ENCODE results near the gene ANKS6.
"Not testable (repeated sequence)": the region's sequence is repeated elsewhere in the genome, so short reads cannot be mapped to it uniquely, and the experiment has no call there.

Gene ANKS6

DNA sequence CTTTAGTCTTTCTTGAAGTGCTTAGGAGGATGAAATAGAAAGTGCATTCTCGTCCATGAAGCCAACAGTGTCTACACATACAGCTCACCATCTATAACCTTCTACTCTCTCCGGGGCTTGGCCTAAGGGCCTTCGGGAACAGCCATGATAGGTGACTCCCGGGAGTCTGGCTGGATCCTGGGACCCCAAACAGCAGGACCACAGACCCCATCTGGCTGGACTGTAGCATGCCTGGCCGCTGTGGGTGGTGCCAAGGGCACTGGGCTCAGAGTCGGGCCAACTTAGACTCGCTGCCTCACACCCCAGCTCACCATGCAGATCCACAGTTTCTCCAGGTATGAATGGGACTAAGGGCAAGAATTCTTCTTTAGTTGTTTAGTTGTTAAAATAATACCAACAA, 104.0 kb downstream of the ANKS6 start:
- no peak for DNase-seq

DNA sequence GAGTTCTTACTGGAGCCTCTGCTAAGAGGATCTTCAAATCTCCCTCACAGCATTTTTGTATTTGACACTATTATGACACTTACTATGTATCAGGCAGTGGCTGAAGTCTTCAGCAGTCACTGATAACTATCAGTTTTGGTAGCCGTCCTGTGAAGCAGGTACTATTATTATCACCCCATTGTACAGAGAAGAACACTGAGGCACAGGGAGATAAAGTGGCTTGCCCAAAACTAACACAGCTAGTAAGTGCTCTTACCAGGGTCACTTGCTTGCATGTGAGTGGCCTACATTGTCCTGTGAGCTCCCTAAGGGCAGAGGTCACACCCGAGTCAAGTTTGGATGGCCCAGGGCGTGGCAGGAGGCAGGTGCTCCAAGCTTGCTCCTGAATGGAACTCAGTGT, 104.5 kb downstream of the ANKS6 start:
- DNase-seq: no peak

DNA sequence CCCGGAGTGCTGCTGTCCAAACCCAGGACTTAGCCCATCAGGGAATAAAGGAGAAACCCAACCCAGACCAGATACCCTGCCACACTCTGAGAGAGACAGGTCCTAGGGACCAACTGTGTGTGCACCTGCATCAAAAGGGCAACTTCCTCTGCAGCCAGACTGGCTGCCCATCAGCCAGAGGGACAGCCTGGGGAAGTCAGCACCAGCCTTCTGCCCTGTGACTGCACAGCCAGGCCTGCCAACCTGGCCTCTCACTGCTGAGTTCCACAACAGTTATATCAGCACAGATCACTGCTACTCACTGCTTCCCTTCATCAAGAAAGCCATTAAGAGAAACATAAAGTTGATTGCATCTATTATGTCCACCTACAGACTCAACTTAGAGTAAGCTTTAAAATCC, 105.7 kb downstream of the ANKS6 start:
- no peak for DNase-seq

DNA sequence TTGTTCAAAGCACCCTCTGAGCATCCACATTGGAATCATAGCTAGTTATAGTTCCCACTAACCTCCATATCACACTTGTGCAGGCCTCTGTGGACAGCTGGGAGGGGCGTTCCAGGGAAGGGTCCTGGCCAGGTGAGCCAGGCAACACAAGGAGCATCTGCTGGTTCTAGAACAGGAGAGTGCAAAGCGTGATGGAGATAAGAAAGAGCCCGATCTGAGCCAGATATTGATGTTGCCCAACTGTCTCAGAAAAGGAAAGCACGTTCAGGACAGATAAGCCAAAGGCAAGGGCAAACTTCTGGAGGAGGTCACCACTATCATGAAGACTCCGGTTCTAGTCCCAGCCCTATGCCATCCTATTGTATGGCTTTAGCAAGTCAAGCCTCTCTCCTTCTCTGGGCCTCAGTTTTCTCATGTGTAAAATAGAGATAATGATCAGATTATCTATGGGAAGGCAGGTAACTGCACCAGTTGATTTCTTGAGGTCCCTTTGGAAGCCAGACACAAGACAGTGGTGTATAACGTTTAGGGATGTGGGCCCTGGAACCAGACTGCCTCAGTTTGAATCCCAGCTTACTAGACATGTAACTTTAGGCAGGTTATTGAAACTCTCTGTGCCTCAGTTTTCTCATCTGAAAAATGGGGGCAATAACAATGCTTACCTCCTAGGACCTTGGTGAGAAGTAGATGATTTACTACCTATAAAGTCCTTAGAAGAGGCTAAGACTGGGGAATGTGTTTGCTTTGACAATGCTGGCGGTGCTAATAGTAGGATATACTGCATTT, 107.5 kb downstream of the ANKS6 start:
- no peak for DNase-seq

DNA sequence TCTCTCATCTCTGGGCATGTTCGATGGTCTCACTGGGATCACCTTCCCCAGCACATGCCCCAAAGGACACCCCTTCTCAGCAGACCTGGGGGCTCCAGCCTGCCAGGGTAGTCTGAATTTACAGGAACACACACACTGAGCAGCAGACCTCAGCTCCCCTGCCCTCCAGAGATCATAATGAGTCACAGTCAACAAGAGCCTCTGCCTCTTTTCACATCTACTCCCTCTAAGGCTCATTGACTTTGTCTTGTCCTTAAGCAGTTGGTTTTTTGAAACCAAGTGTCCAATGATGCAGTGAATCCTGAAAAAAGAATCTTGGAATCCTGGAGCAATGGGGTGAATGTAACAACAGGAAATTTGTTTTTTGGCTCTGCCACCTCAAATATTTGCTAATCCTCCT, 108.4 kb downstream of the ANKS6 start:
- no peak for DNase-seq

DNA sequence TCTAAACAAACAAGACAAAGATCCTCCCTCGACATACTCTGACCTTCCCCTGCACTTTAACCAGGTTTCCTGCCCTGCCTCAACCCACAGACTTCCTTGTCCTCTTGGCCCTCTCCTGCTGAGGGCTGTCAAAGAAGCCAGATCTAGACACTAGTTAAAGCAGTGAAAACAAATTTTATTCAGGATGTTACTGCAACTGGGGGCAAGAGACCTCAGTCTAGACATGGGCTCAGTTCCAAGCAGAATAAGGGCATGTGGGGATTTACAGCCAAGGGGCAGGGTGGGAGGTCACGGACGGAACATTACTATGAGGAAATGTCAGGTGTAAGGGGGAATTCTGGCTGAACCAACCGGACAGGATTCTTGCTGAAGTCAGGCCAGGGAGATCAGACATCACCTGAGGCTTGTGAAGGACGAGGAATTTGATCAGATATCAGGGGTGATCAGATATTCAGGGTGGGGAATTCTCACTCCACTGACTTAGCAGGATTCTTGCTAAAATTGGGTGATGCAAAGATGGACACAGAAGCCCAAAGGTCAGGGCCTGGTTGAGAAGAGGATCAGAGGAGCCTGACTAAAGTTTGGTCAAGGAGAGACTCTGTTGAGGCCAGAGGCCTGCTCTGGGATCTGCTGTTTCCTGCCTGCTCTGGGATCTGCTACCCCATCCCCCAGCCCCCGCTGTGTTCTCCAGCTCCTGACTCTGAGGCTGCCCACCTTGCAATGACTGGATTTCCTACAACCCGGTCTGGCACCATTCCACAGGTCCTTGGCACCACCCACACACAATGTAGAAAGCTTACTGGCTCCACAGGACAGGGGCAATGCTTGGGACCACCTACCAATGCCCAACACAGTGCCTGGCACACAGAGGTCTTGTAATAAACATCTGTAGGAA, 109.1 kb downstream of the ANKS6 start:
- no peak for DNase-seq

DNA sequence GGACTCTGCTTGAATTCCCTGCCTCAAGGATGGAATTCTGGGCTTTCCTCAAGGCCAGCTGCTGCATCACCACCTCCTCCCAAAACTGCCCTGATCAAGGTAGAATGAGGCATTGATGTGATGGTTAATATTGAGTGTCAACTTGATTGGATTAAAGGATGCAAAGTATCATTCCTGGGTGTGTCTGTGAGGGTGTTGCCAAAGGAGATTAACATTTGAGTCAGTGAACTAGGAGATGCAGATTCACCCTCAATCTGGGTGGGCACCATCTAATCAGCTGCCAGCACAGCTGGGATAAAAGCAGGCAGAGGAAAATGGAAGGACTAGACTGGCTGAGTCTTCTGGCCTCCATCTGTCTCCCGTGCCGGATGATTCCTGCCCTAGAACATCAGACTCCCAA, 111.5 kb downstream of the ANKS6 start:
- not testable (repeated sequence) for DNase-seq
